Neural progenitor cell (in vitro differentiated cells): Measurements from ENCODE around the gene ZNF521.

Experiments
- EZH2 ChIP-seq: fragments of 200-600 bp; sonication (generic); IDR thresholded peaks from 2 replicates; pipeline ENCODE4 v1.6.1; 2017; ENCODE audit warnings: antibody characterized with exemption, mild to moderate bottlenecking, moderate library complexity
- EZH2phosphoT487 ChIP-seq: fragments of 200-600 bp; sonication (generic); IDR thresholded peaks from 2 replicates; pipeline ENCODE4 v1.6.1; 2017; ENCODE audit warnings: antibody characterized with exemption
- TF ChIP-seq, protein P1 (sequence below): fragments of 200-600 bp; sonication (generic); IDR thresholded peaks from 2 replicates; pipeline ENCODE4 v1.5.1; 2017; ENCODE audit warnings: antibody characterized with exemption, mild to moderate bottlenecking

DNA sequence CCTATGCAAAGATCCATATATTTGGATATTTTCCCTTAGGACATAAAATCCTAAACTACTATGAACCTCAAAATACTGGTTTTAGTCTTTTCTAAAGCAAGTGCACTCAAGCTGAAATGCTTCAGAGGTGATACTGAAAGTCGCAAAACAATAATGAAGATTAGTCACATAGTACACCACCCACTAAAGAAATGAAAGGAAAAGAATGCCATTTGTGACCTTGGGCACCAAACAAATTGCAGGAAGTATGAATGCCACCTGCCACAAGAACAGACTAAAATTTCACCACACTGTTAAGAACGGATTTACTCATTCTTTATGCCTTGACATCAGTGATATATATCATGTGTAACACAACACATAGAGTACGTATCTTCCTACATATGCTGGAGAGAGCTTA, 161.5 kb downstream of the ZNF521 start:
- TF ChIP-seq EZH2 (no peak), EZH2phosphoT487 (no peak)
- TF ChIP-seq, protein P1, sequence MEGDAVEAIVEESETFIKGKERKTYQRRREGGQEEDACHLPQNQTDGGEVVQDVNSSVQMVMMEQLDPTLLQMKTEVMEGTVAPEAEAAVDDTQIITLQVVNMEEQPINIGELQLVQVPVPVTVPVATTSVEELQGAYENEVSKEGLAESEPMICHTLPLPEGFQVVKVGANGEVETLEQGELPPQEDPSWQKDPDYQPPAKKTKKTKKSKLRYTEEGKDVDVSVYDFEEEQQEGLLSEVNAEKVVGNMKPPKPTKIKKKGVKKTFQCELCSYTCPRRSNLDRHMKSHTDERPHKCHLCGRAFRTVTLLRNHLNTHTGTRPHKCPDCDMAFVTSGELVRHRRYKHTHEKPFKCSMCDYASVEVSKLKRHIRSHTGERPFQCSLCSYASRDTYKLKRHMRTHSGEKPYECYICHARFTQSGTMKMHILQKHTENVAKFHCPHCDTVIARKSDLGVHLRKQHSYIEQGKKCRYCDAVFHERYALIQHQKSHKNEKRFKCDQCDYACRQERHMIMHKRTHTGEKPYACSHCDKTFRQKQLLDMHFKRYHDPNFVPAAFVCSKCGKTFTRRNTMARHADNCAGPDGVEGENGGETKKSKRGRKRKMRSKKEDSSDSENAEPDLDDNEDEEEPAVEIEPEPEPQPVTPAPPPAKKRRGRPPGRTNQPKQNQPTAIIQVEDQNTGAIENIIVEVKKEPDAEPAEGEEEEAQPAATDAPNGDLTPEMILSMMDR = no peak
